MCF 10A (cell line): ENCODE data around the gene ELL2. TPM values are rescaled to one million over a fixed set of nuclear protein-coding genes. Genes with fewer than 3 reads are reported as not detected.

Experiments used
- BruUV-seq: library from RNA; stranded (reverse); fragments of 400-500 nt; replicated peaks from 2 replicates; lab custom pipeline; 2021; lab: Mats Ljungman, UMichigan
- CTCF ChIA-PET: fragments of 300-600 bp; sonication (Branson Sonifier 250); formaldehyde crosslinking; extraction: SDS; loops from one replicate; lab custom pipeline; 2021; ENCODE audit warnings: antibody characterized with exemption, inconsistent platforms; lab: Yijun Ruan, JAX
- POLR2A ChIA-PET: fragments of 300-600, 350-650 bp; sonication (Branson Sonifier 250); formaldehyde crosslinking; extraction: SDS; loops from one replicate; lab custom pipeline; 2020; ENCODE audit warnings: antibody characterized with exemption, inconsistent platforms; lab: Yijun Ruan, JAX
- DNase-seq: peaks from one replicate; pipeline ENCODE4 v3.0.0-alpha.2; 2018; ENCODE audit not compliant: unreplicated experiment
- H3K27ac Mint-ChIP-seq: one replicate; pipeline ENCODE4 v1.8.0; 2022; ENCODE audit warnings: mild to moderate bottlenecking, low read depth, mixed read lengths; ENCODE audit not compliant: unreplicated experiment
- H3K27me3 Mint-ChIP-seq: one replicate; pipeline ENCODE4 v1.8.0; 2022; ENCODE audit warnings: mixed read lengths; ENCODE audit not compliant: insufficient read depth, unreplicated experiment
- H3K36me3 Mint-ChIP-seq: one replicate; pipeline ENCODE4 v1.8.0; 2022; ENCODE audit warnings: mild to moderate bottlenecking, moderate library complexity, mixed read lengths; ENCODE audit not compliant: insufficient read depth, unreplicated experiment
- H3K4me1 Mint-ChIP-seq: one replicate; pipeline ENCODE4 v1.8.0; 2022; ENCODE audit warnings: mixed read lengths; ENCODE audit not compliant: insufficient read depth, unreplicated experiment
- H3K4me3 Mint-ChIP-seq: one replicate; pipeline ENCODE4 v1.8.0; 2022; ENCODE audit warnings: mild to moderate bottlenecking, moderate library complexity, mixed read lengths; ENCODE audit not compliant: unreplicated experiment
- H3K9me3 Mint-ChIP-seq: one replicate; pipeline ENCODE4 v1.8.0; 2022; ENCODE audit warnings: mixed read lengths; ENCODE audit not compliant: unreplicated experiment
- intact Hi-C: fragments of 100-400 bp; cut with micrococcal nuclease; formaldehyde crosslinking; loops from 2 replicates; pipeline ENCODE4 v1.14.1; 2022
- total RNA-seq: library from RNA; stranded (reverse); gene quantifications from 2 replicates; pipeline ENCODE4 v1.2.3, GENCODE V29; 2022
- TF ChIP-seq, protein P1 (sequence below): fragments of 200-600 bp; IDR thresholded peaks from one replicate; pipeline ENCODE4 v1.8.0; 2022; ENCODE audit warnings: antibody characterized with exemption, mild to moderate bottlenecking; ENCODE audit not compliant: unreplicated experiment

Gene ELL2
- total RNA-seq, 1 experiment from 2014 or later = 147 TPM

DNA sequence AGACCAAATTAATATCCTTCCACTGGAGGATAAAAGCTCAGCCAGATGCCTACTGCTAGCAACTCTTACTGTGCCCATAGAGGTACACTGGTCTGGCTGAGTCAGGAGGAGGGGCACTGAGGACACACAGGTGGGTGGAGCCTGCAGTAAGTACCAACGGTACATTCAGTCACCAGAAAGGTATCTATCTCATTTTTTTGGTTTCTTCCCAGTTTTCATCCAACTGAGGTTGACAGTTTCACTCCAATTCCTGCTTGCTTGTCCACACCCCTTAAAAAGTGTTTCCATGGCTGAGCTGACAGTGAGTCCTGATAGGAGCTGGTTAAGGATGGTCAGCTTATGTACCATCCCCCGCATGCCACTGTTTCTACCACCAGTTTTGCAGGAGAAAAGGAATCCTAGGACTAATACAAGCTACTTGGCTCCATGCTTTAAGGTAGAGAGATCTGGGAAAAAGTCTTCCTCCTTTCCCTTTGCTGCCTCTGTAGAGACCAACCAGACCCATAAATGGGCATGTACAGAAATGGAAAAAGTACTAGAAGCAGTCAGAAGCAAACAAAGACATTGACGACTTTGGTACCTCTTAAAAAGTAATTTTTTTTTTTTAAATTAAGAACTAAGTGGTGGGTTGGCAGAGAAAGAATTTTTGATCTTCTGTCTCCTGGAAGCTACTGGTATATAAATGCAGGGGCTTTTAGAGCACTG is 3.2 kb downstream of the ELL2 start:
- ChIA-PET CTCF (interaction anchor here (0.5 to 8.1 kb wide), 22 partner anchors 8 to 643 kb away, joined by 3 to 95 read pairs (median 3); no protein-coding TSS in a partner anchor), POLR2A (interaction anchor here (0.6 to 10.8 kb wide), 28 partner anchors 10 to 1395 kb away, joined by 3 to 113 read pairs (median 4); no protein-coding TSS in a partner anchor)
- peak; percentile 61 for DNase-seq
- H3K4me1 Mint-ChIP-seq = peaks cover 55% of the 10 kb centered on the region
- H3K9me3 Mint-ChIP-seq = no peaks in the 10 kb centered on the region
- TF ChIP-seq, protein P1, sequence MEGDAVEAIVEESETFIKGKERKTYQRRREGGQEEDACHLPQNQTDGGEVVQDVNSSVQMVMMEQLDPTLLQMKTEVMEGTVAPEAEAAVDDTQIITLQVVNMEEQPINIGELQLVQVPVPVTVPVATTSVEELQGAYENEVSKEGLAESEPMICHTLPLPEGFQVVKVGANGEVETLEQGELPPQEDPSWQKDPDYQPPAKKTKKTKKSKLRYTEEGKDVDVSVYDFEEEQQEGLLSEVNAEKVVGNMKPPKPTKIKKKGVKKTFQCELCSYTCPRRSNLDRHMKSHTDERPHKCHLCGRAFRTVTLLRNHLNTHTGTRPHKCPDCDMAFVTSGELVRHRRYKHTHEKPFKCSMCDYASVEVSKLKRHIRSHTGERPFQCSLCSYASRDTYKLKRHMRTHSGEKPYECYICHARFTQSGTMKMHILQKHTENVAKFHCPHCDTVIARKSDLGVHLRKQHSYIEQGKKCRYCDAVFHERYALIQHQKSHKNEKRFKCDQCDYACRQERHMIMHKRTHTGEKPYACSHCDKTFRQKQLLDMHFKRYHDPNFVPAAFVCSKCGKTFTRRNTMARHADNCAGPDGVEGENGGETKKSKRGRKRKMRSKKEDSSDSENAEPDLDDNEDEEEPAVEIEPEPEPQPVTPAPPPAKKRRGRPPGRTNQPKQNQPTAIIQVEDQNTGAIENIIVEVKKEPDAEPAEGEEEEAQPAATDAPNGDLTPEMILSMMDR = no peak
- no peaks in the 10 kb centered on the region for H3K27me3 Mint-ChIP-seq
- peak overlapping the region; percentile 90 for H3K4me3 Mint-ChIP-seq
- intact Hi-C loops = loop anchor here (5.0 to 10.0 kb wide), 2 partner anchors 54 to 644 kb away; no protein-coding TSS in a partner anchor
- BruUV-seq = no TSS peak
- H3K27ac Mint-ChIP-seq = peak overlapping the region; percentile 91
- peaks cover 27% of the 10 kb centered on the region for H3K36me3 Mint-ChIP-seq

DNA sequence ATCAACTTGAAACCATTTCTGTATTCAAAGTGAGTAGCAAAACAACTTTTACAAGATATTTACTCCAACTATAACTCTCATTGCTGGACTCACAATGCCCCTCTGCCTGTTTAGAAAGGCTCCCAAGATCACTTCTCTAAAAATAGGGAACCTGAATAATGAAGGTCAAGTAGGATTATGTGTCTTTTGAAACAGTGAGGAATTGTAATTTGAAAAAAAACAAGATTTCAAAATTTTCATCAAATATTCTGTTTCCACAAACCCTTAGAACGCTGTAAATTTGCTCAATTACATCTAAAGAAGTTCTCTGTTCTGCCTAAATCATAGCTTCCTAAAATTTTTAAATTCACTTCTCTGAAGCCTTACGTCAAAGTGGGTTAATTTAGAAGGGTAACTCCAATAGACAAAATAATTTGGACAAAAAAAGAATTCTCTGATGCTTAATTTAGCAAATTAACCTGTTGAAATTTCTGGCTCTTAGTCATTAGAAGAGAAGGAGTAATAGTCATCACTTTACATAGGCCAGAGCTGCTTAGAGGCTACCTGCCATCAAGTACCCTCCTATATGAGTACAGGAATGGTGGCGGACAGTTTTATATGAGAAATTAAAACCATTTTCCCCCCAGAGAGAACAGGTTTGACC is 4.0 kb downstream of the ELL2 start:
- intact Hi-C loops = loop anchor here (5.0 to 10.0 kb wide), 2 partner anchors 53 to 645 kb away; no protein-coding TSS in a partner anchor
- peak overlapping the region; percentile 90 for H3K4me3 Mint-ChIP-seq
- H3K27ac Mint-ChIP-seq = peak overlapping the region; percentile 28

DNA sequence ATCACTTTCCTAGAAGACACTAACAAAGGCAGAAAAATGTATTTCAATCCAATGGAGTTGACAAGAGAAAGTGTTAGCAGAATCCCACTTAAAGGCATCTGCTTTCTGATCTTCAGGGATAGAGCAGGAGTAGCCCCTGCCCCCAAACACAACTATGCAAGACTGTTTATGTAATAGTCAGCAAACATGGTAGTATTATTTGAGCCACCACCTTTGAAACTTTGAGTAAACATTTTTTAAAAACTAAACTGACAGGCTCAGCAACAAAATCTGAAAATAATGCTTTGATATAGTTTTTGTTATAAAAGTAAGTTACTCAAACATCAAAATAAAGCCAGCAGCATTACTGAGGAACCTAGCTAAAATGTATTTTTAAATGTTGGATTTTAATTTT is 4.8 kb downstream of the ELL2 start:
- CTCF ChIA-PET = interaction anchor here (0.7 to 8.1 kb wide), 4 partner anchors 97 to 380 kb away, joined by 3 to 95 read pairs (median 3); no protein-coding TSS in a partner anchor
- POLR2A ChIA-PET = interaction anchor here (0.6 to 10.8 kb wide), 10 partner anchors 32 to 379 kb away, joined by 3 to 113 read pairs (median 11); no protein-coding TSS in a partner anchor

More for the DNA sequence above, 4.0 kb downstream of the ELL2 start:
- no peaks in the 10 kb centered on the region for H3K27me3 Mint-ChIP-seq
- CTCF ChIA-PET = interaction anchor here (0.6 to 8.1 kb wide), 13 partner anchors 9 to 379 kb away, joined by 3 to 95 read pairs (median 3); no protein-coding TSS in a partner anchor
- TF ChIP-seq, protein P1 = no peak
- peaks cover 30% of the 10 kb centered on the region for H3K36me3 Mint-ChIP-seq
- no peak for DNase-seq
- BruUV-seq = no TSS peak
- H3K9me3 Mint-ChIP-seq = no peaks in the 10 kb centered on the region
- peaks cover 58% of the 10 kb centered on the region for H3K4me1 Mint-ChIP-seq
- POLR2A ChIA-PET = interaction anchor here (0.5 to 10.8 kb wide), 20 partner anchors 15 to 1394 kb away, joined by 3 to 113 read pairs (median 4); no protein-coding TSS in a partner anchor

More for the DNA sequence above, 4.8 kb downstream of the ELL2 start:
- H3K4me3 Mint-ChIP-seq = no peak overlapping the region
- H3K27me3 Mint-ChIP-seq = no peaks in the 10 kb centered on the region
- intact Hi-C loops = loop anchor here (1.0 to 10.0 kb wide), 3 partner anchors 52 to 645 kb away; no protein-coding TSS in a partner anchor
- no TSS peak for BruUV-seq
- H3K27ac Mint-ChIP-seq = no peak overlapping the region
- peaks cover 2% of the 10 kb centered on the region for H3K9me3 Mint-ChIP-seq
- peaks cover 27% of the 10 kb centered on the region for H3K36me3 Mint-ChIP-seq
- peaks cover 55% of the 10 kb centered on the region for H3K4me1 Mint-ChIP-seq
- TF ChIP-seq, protein P1 = no peak
- DNase-seq = no peak
